A549 (cell line): ENCODE results near the gene KIAA0513. TPM values are rescaled to one million over a fixed set of nuclear protein-coding genes. Genes with fewer than 3 reads are reported as not detected.

Experiments used
- ATAC-seq, 2 experiments: fragments of 200-7000 bp in 1 of 2; fragments of >200 bp in 1 of 2; cut with Nextera tagmentation in 1 of 2; cut with Tn5 transposase in 1 of 2; 3 replicates each; pipeline versions ENCODE4 v1.8.0 to v1.9.1; 2018 to 2020; ENCODE audit warnings: mild to moderate bottlenecking in 1 of 2, moderate library complexity in 1 of 2
- CTCF ChIA-PET: fragments of 300-600 bp; sonication (Branson Sonifier 250); formaldehyde crosslinking; extraction: SDS; loops from one replicate; lab custom pipeline; 2021; ENCODE audit warnings: antibody characterized with exemption, inconsistent platforms; lab: Yijun Ruan, JAX
- POLR2A ChIA-PET: fragments of 350-600 bp; formaldehyde crosslinking; extraction: SDS; loops from one replicate; lab custom pipeline; 2021; ENCODE audit warnings: antibody characterized with exemption, inconsistent platforms; lab: Yijun Ruan, JAX
- DNase-seq, 2 experiments: peaks; one replicate each; pipeline versions ENCODE4 v3.0.0 to v3.0.0-alpha.2; 2011 to 2016; ENCODE audit warnings: low read depth in 1 of 2, low spot score in 1 of 2
- FAIRE-seq: peaks from 2 replicates; lab custom pipeline; 2011; peaks lifted over from hg19 to GRCh38; lab: Jason Lieb, UNC
- H3K27ac ChIP-seq, 2 experiments: fragments of >200 bp; sonication (Bioruptor Twin); formaldehyde crosslinking; 3 replicates each; pipeline ENCODE4 v1.5.1; 2016 to 2017
- H3K4me1 ChIP-seq: fragments of >200 bp; sonication (Bioruptor Twin); formaldehyde crosslinking; 3 replicates; pipeline ENCODE4 v1.6.1; 2016
- H3K4me2 ChIP-seq: fragments of >200 bp; sonication (Bioruptor Twin); formaldehyde crosslinking; 3 replicates; pipeline ENCODE4 v1.6.1; 2016
- H3K4me3 ChIP-seq: fragments of >200 bp; sonication (Bioruptor Twin); formaldehyde crosslinking; 3 replicates; pipeline ENCODE4 v1.5.1; 2016
- H3K9me3 ChIP-seq: fragments of >200 bp; sonication (Bioruptor Twin); formaldehyde crosslinking; 3 replicates; pipeline ENCODE4 v1.6.1; 2016
- BCL3 ChIP-seq: fragments of >200 bp; sonication (Bioruptor Twin); formaldehyde crosslinking; IDR thresholded peaks from 3 replicates; pipeline ENCODE4 v1.6.1; 2016
- BHLHE40 ChIP-seq: IDR thresholded peaks from 2 replicates; pipeline ENCODE4 v1.6.1; 2012; ENCODE audit warnings: low read depth, low read length, inconsistent platforms
- CBX2 ChIP-seq: fragments of 200-600 bp; sonication (generic); IDR thresholded peaks from 2 replicates; pipeline ENCODE4 v1.6.1; 2016; ENCODE audit warnings: low read depth, mild to moderate bottlenecking, borderline replicate concordance
- CHD4 ChIP-seq: fragments of 200-600 bp; sonication (generic); IDR thresholded peaks from 2 replicates; pipeline ENCODE4 v1.6.1; 2016; ENCODE audit warnings: antibody characterized with exemption, mild to moderate bottlenecking, borderline replicate concordance
- ELK1 ChIP-seq: fragments of 150-350 bp; IDR thresholded peaks from 2 replicates; pipeline ENCODE4 v1.6.1; 2014; ENCODE audit warnings: low read depth, mild to moderate bottlenecking, low read length
- EP300 ChIP-seq, 2 experiments: fragments of >200 bp; sonication (Bioruptor Twin); formaldehyde crosslinking; IDR thresholded peaks; 2 replicates in 1 of 2; 3 replicates in 1 of 2; pipeline ENCODE4 v1.6.1; 2016 to 2017
- ESRRA ChIP-seq: fragments of 150-350 bp; IDR thresholded peaks from 2 replicates; pipeline ENCODE4 v1.6.1; 2014; ENCODE audit warnings: mild to moderate bottlenecking, low read length, borderline replicate concordance
- HES2 ChIP-seq: fragments of >200 bp; sonication (Bioruptor Twin); formaldehyde crosslinking; IDR thresholded peaks from 2 replicates; pipeline ENCODE4 v1.6.1; 2016
- HMGXB4 ChIP-seq: fragments of 250-450 bp; sonication (Bioruptor Pico); IDR thresholded peaks from 2 replicates; pipeline ENCODE4 v1.5.0; 2021; ENCODE audit warnings: mild to moderate bottlenecking, moderate library complexity, borderline replicate concordance
- HOXA7 ChIP-seq: fragments of 250-450 bp; sonication (Bioruptor Pico); IDR thresholded peaks from 2 replicates; pipeline ENCODE4 v1.5.0; 2020; ENCODE audit warnings: mild to moderate bottlenecking, moderate library complexity
- HOXB13 ChIP-seq: fragments of 250-450 bp; sonication (Bioruptor Pico); IDR thresholded peaks from 2 replicates; pipeline ENCODE4 v1.5.0; 2020; ENCODE audit warnings: low read depth, mild to moderate bottlenecking, moderate library complexity
- HOXB5 ChIP-seq: fragments of 250-450 bp; sonication (Bioruptor Pico); IDR thresholded peaks from 2 replicates; pipeline ENCODE4 v1.5.0; 2020; ENCODE audit warnings: mild to moderate bottlenecking, moderate library complexity
- JUNB ChIP-seq: fragments of >200 bp; sonication (Bioruptor Twin); formaldehyde crosslinking; IDR thresholded peaks from 2 replicates; pipeline ENCODE4 v1.6.1; 2016
- MAX ChIP-seq: IDR thresholded peaks from 2 replicates; pipeline ENCODE4 v1.6.1; 2012
- MAZ ChIP-seq: fragments of 150-350 bp; IDR thresholded peaks from 2 replicates; pipeline ENCODE4 v1.6.1; 2014; ENCODE audit warnings: antibody characterized with exemption, low read depth, low read length, borderline replicate concordance
- MYC ChIP-seq: IDR thresholded peaks from 2 replicates; pipeline ENCODE4 v1.6.1; 2012; ENCODE audit warnings: mild to moderate bottlenecking, inconsistent platforms, low read length, improper control_type of control experiment, borderline replicate concordance
- NFE2L2 ChIP-seq: fragments of 150-350 bp; conservative IDR thresholded peaks from 2 replicates; pipeline ENCODE4 v1.6.1; 2014; ENCODE audit warnings: low read length
- NPAS2 ChIP-seq: fragments of 250-450 bp; sonication (Bioruptor Pico); IDR thresholded peaks from 2 replicates; pipeline ENCODE4 v1.8.0; 2022; ENCODE audit warnings: mild to moderate bottlenecking, moderate library complexity, borderline replicate concordance
- PBX3 ChIP-seq: IDR thresholded peaks from 2 replicates; pipeline ENCODE4 v1.6.1; 2012
- POLR2A ChIP-seq: IDR thresholded peaks from 2 replicates; pipeline ENCODE4 v1.6.1; 2012; ENCODE audit warnings: mild to moderate bottlenecking, low read length
- RAD21 ChIP-seq, 2 experiments: fragments of >200 bp in 1 of 2; sonication (Bioruptor Twin) in 1 of 2; formaldehyde crosslinking in 1 of 2; IDR thresholded peaks in 1 of 2; conservative IDR thresholded peaks in 1 of 2; 2 replicates in 1 of 2; 3 replicates in 1 of 2; pipeline ENCODE4 v1.6.1; 2012 to 2018; ENCODE audit warnings: inconsistent platforms in 1 of 2
- RNF2 ChIP-seq: fragments of 200-600 bp; sonication (generic); IDR thresholded peaks from 2 replicates; pipeline ENCODE4 v1.6.1; 2016; ENCODE audit warnings: low read depth, mild to moderate bottlenecking, antibody characterized with exemption, moderate library complexity, borderline replicate concordance
- SMC3 ChIP-seq: fragments of >200 bp; sonication (Bioruptor Twin); formaldehyde crosslinking; IDR thresholded peaks from 3 replicates; pipeline ENCODE4 v1.6.1; 2018; ENCODE audit warnings: inconsistent platforms
- TP53 ChIP-seq: fragments of 250-450 bp; sonication (Bioruptor Pico); IDR thresholded peaks from 2 replicates; pipeline ENCODE4 v1.5.0; 2021; ENCODE audit warnings: mild to moderate bottlenecking, moderate library complexity
- ZFP36 ChIP-seq: fragments of 450-650 bp; IDR thresholded peaks from 2 replicates; pipeline ENCODE4 v1.6.1; 2014; ENCODE audit warnings: borderline replicate concordance; ENCODE audit not compliant: partially characterized antibody
- WGBS: methylation state at CpG from one replicate; pipeline ENCODE4 v1.1.6; 2017; ENCODE audit errors: missing lambda C conversion rate; 5-methylcytosine and 5-hydroxymethylcytosine counted together
- polyA plus RNA-seq, 4 experiments: library from polyadenylated mRNA; depleted of rRNA in 3 of 4; stranded (reverse); fragments of >200 nt; fragmentation: RNase III in 1 of 4; extraction: RNeasy Plus Mini Kit Qiagen cat#74134 plus additional on column Dnase treatment in 1 of 4; gene quantifications; 2 replicates in 3 of 4; 3 replicates in 1 of 4; pipeline ENCODE4 v1.2.3, GENCODE V29; 2011 to 2017

Gene KIAA0513
- polyA plus RNA-seq, 2 of the 4 experiments (the other 2 are of a cell fraction), result 1.8 TPM

- no peaks in the 10 kb centered on the region for H3K4me1 ChIP-seq
- H3K9me3 ChIP-seq, result no peaks in the 10 kb centered on the region
- no peak overlapping the region for H3K4me3 ChIP-seq
- H3K4me2 ChIP-seq, result no peak overlapping the region
- WGBS, result 80% methylated on average over 8 of the region's 8 CpGs
- DNase-seq, result no peak
- no peak for FAIRE-seq
- ChIA-PET CTCF (interaction anchor here (1.0 to 2.3 kb wide), 5 partner anchors 10 to 94 kb away, joined by 3 to 7 read pairs (median 4); no protein-coding TSS in a partner anchor), POLR2A (no interaction called here)
- no peak for ATAC-seq
- no peak overlapping the region for H3K27ac ChIP-seq
- TF ChIP-seq MAZ (no peak), POLR2A (no peak), NFE2L2 (no peak), TP53 (CRISPR knock-in tag) (no peak), HMGXB4 (CRISPR knock-in tag) (no peak), MAX (no peak), HOXA7 (CRISPR knock-in tag) (no peak), HOXB5 (CRISPR knock-in tag) (no peak), PBX3 (no peak), ELK1 (no peak), JUNB (no peak), HOXB13 (CRISPR knock-in tag) (no peak), CBX2 (no peak), NPAS2 (no peak), CHD4 (no peak), ZFP36 (no peak), EP300 (IDR thresholded peaks at IDR 0.05) (no peak), SMC3 (no peak), RNF2 (no peak), HES2 (no peak)
- TF ChIP-seq, all 56 proteins: peak for 0
These were observed 18.9 kb downstream of the KIAA0513 start for GRCh38 chr16:85046472-85046916.

- CTCF ChIA-PET, result interaction anchor here (0.6 to 2.3 kb wide), 7 partner anchors 9 to 95 kb away, joined by 3 to 7 read pairs (median 3); no protein-coding TSS in a partner anchor
- FAIRE-seq, result no peak
These were observed 19.6 kb downstream of the KIAA0513 start for GRCh38 chr16:85046931-85047866.

More at GRCh38 chr16:85046931-85047866, 19.6 kb downstream of the KIAA0513 start:
- POLR2A ChIA-PET, result no interaction called here
- WGBS, result 75% methylated on average over 20 of the region's 20 CpGs
- H3K4me3 ChIP-seq, result no peak overlapping the region
- no peak for TF ChIP-seq MYC
- TF ChIP-seq HOXB13 (CRISPR knock-in tag), result no peak
- TF ChIP-seq BHLHE40, result no peak
- no peak for TF ChIP-seq ESRRA
- no peak for TF ChIP-seq BCL3
- TF ChIP-seq RAD21 (conservative IDR thresholded peaks at IDR 0.05 in 1 of 2, IDR thresholded peaks at IDR 0.05 in 1 of 2), result no peak
- no peaks in the 10 kb centered on the region for H3K4me1 ChIP-seq
- H3K9me3 ChIP-seq, result no peaks in the 10 kb centered on the region
- DNase-seq, result no peak
- H3K4me2 ChIP-seq, result no peak overlapping the region
- no peak; a peak in 1 of 6 replicates for ATAC-seq
- H3K27ac ChIP-seq, result no peak overlapping the region
